Stimulated activated naive CD8-positive, alpha-beta T cell treated with anti-CD3 and anti-CD28 coated beads, Interleukin-15, amount 100 ng/mL, for 72 hours (primary cell): ENCODE results near the gene ABHD17C.
A peak's percentile ranks its signal among the peaks of the same experiment; 100 is the strongest.
"Not testable (repeated sequence)": the region's sequence is repeated elsewhere in the genome, so short reads cannot be mapped to it uniquely, and the experiment has no call there.

ENCODE experiments used
- ATAC-seq: fragments of 150-1000 bp; cut with Tn5 transposase; 2 replicates; pipeline ENCODE4 v1.10.0; 2021; ENCODE audit warnings: mild to moderate bottlenecking, moderate library complexity
- DNase-seq, 2 donors: peaks; one replicate each; pipeline ENCODE4 v3.0.0; 2021 to 2022
- H3K27ac Mint-ChIP-seq, 2 donors: one replicate each; pipeline ENCODE4 v1.8.0; 2022; ENCODE audit warnings: mild to moderate bottlenecking in 2 of 2, mixed read lengths in 2 of 2, moderate library complexity in 2 of 2
- H3K27me3 Mint-ChIP-seq: one replicate; pipeline ENCODE4 v1.8.0; 2022; ENCODE audit warnings: mixed read lengths
- H3K4me1 Mint-ChIP-seq: one replicate; pipeline ENCODE4 v1.8.0; 2022; ENCODE audit warnings: mild to moderate bottlenecking, mixed read lengths
- H3K4me3 Mint-ChIP-seq, 2 donors: one replicate each; pipeline ENCODE4 v1.8.0; 2022; ENCODE audit warnings: mild to moderate bottlenecking in 2 of 2, mixed read lengths in 2 of 2, moderate library complexity in 1 of 2
- H3K9me3 Mint-ChIP-seq, 2 donors: one replicate each; pipeline ENCODE4 v1.8.0; 2022; ENCODE audit warnings: mixed read lengths in 2 of 2

Gene ABHD17C

DNA sequence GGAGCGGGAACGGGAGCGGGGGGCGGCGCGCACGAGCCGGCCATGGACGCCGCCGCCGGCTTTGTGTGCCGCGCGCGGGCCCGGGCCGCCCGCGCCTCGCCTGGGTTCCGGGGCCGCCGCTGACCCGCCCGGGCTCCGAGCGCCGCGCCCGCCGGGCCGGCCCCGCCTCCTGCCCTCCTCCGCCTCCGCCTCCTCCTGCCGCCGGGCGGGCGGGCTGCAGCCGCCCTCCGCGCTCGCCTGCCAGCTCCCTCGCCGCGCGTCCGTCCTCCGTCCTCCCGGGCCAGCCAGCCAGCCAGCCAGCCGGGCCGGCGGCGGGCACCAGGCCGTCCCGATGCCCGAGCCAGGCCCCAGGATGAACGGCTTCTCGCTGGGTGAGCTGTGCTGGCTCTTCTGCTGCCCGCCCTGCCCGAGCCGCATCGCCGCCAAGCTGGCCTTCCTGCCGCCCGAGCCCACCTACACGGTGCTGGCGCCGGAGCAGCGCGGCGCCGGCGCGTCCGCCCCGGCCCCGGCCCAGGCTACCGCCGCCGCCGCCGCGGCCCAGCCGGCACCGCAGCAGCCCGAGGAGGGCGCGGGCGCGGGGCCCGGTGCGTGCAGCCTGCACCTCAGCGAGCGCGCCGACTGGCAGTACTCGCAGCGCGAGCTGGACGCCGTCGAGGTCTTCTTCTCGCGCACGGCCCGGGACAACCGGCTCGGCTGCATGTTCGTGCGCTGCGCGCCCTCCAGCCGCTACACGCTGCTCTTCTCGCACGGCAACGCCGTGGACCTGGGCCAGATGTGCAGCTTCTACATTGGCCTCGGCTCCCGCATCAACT is at the start of gene ABHD17C:
Gene ABHD17C, plus strand, starts transcription at position 212 of the 812 bp plus-strand sequence. Its CDS starts 120 bp downstream, at position 332.
- ATAC-seq (peak; percentile 70), DNase-seq (peak; percentile 52 to 59)
- Mint-ChIP-seq H3K27ac (peak within 1 kb of the TSS; percentile 85 to 93), H3K4me1 (peaks cover 23% of the 10 kb centered on the region), H3K4me3 (peak within 1 kb of the TSS; percentile 92 to 95), H3K27me3 (peaks cover 13% of the 10 kb centered on the region), H3K9me3 (no peaks in the 10 kb centered on the region)

GRCh38 chr15:80645494-80646065 is 49.5 kb upstream of the ABHD17C start:
- Mint-ChIP-seq H3K27ac (no peak overlapping the region), H3K27me3 (peaks cover 17% of the 10 kb centered on the region), H3K4me3 (no peak overlapping the region), H3K4me1 (no peaks in the 10 kb centered on the region), H3K9me3 (peaks cover 7% of the 10 kb centered on the region in 2 donors)
- ATAC-seq, result no peak
- no peak for DNase-seq

DNA sequence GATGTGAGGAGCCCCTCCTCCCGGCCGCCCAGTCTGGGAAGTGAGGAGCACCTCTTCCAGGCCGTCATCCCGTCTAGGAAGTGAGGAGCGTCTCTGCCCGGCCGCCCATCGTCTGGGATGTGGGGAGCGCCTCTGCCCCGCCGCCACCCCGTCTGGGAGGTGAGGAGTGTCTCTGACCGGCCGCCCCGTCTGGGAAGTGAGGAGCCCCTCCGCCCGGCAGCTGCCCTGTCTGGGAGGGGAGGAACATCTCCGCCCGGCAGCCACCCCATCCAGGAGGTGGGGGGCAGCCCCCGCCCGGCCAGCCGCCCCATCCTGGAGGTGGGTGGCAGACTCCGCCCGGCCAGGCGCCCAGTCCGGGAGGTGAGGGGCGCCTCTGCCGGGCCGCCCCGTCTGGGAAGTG is 47.7 kb upstream of the ABHD17C start:
- not testable (repeated sequence) for H3K27ac Mint-ChIP-seq, DNase-seq, H3K4me1 Mint-ChIP-seq, H3K4me3 Mint-ChIP-seq, ATAC-seq
- Mint-ChIP-seq H3K27me3 (peaks cover 17% of the 10 kb centered on the region), H3K9me3 (peaks cover 7 to 13% of the 10 kb centered on the region in 2 donors)

GRCh38 chr15:80654299-80654698 is 40.8 kb upstream of the ABHD17C start:
- no peak for DNase-seq
- ATAC-seq, result no peak
- peaks cover 10 to 20% of the 10 kb centered on the region in 2 donors for H3K9me3 Mint-ChIP-seq

GRCh38 chr15:80659375-80659774 is 35.7 kb upstream of the ABHD17C start:
- no peaks in the 10 kb centered on the region for H3K4me1 Mint-ChIP-seq
- DNase-seq, result no peak
- H3K9me3 Mint-ChIP-seq, result peaks cover 4 to 11% of the 10 kb centered on the region in 2 donors
- peaks cover 36% of the 10 kb centered on the region for H3K27me3 Mint-ChIP-seq
- no peak overlapping the region for H3K27ac Mint-ChIP-seq
- ATAC-seq, result no peak
- no peak overlapping the region for H3K4me3 Mint-ChIP-seq

More at GRCh38 chr15:80654299-80654698, 40.8 kb upstream of the ABHD17C start:
- Mint-ChIP-seq H3K27me3 (peaks cover 10% of the 10 kb centered on the region), H3K4me1 (no peaks in the 10 kb centered on the region), H3K27ac (no peak overlapping the region), H3K4me3 (no peak overlapping the region)

DNA sequence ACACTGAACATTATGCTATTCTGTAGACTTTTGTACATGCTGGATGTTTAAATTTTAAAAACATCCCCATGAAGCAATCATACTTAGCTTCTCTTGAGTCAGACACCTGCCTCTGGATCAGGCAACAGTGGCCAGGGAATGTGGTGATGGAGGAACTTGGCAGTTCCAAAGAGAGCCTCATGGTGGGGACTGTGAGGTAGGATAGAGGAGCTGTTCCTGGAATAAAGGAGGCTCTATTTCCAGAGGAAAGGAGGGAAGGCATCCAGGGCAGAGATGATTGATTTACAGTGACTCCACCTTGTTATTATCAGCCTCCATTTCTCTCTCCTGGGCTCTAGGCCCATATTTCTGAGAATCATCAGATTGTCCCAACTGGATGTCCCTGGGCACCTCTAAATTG is 35.0 kb upstream of the ABHD17C start:
- ATAC-seq (no peak), DNase-seq (no peak)
- H3K4me3 Mint-ChIP-seq, result no peak overlapping the region

DNA sequence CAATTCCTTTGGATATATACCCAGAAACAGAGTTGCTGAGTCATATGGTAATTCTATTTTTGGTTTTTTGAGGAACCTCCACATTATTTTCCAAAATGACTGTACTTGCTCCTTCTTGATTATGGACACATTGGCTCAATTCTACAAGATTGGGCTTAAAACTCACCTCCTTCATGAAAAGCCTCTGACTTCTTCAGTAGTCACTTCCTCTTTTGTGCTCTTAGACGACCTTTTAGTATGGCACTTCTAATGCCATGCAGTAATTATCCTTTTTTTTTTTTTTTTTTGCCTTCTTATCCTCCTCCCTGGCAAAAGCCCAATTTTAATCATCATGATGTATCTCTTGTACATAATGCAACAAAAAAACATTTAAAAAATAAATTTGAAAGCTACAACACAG is 33.0 kb upstream of the ABHD17C start:
- DNase-seq (no peak), ATAC-seq (no peak)
- H3K27ac Mint-ChIP-seq, result no peak overlapping the region
- H3K9me3 Mint-ChIP-seq, result peaks cover under 1 to 2% of the 10 kb centered on the region in 2 donors
- no peak overlapping the region for H3K4me3 Mint-ChIP-seq
- no peaks in the 10 kb centered on the region for H3K4me1 Mint-ChIP-seq
- peaks cover 43% of the 10 kb centered on the region for H3K27me3 Mint-ChIP-seq

More for the DNA sequence above, 35.0 kb upstream of the ABHD17C start:
- peaks cover 4 to 11% of the 10 kb centered on the region in 2 donors for H3K9me3 Mint-ChIP-seq
- no peak overlapping the region for H3K27ac Mint-ChIP-seq
- H3K27me3 Mint-ChIP-seq, result peaks cover 32% of the 10 kb centered on the region
- no peaks in the 10 kb centered on the region for H3K4me1 Mint-ChIP-seq

DNA sequence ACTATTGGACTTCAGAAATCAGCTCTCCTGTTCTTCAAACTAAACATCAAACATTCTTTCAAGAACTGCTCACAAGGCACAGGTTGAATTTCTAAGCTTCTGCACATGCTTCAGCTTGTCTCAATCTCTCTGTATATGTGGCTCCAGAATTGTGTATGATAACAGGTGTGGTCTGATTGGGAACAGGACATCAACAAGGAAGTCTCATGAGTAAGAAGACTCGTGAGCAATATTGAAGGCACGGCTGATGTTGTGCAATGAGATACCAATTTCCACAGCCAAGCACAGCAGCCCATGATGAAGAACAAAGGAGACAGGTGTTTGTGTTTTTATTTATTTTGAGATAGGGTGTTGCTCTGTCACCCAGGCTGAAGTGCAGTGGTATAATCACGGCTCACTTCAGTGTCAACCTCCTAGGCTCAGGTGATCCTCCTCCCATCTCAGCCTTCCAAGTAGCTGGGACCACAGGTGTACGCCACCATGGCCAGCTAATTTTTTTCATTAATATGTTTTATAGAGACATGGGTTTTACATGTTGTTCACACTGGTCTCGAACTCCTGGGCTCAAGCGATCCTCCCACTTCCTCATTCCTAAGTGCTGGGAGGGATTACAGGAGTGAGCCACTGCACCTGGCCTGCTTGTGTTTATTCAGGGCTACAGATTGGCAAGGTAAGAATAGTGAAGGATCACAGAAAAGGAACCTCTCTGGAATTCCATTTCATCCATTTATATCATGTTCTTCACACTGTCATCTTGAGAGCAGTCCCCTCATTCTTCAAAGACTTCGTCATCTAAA is 32.2 kb upstream of the ABHD17C start:
- H3K27me3 Mint-ChIP-seq, result peaks cover 43% of the 10 kb centered on the region
- no peak overlapping the region for H3K27ac Mint-ChIP-seq
- no peaks in the 10 kb centered on the region for H3K9me3 Mint-ChIP-seq
- ATAC-seq (no peak), DNase-seq (no peak)
- H3K4me3 Mint-ChIP-seq, result no peak overlapping the region
- no peaks in the 10 kb centered on the region for H3K4me1 Mint-ChIP-seq

GRCh38 chr15:80665151-80665550 is 30.0 kb upstream of the ABHD17C start:
- H3K4me1 Mint-ChIP-seq, result no peaks in the 10 kb centered on the region
- peaks cover 38% of the 10 kb centered on the region for H3K27me3 Mint-ChIP-seq
- no peak overlapping the region for H3K4me3 Mint-ChIP-seq
- H3K9me3 Mint-ChIP-seq, result no peaks in the 10 kb centered on the region
- no peak for ATAC-seq
- no peak for DNase-seq
- H3K27ac Mint-ChIP-seq, result no peak overlapping the region

DNA sequence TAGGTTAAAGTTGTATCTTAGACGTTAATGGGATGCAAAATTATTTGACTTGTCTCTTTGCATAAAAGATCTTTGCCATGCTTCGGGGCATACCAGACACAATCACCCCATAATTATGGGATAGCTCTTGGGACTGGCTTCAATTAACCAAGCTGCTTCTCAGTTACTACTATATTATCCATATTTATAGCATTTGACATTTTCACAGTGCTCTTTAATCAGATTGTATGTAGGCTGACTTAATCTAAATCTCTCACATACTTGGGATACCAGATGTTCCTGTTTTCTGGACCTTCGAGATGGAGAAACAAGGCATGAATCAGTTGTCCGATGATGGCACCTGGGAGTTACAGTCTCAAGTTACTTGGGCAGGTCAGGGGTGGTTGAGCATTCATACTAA is 27.2 kb upstream of the ABHD17C start:
- no peaks in the 10 kb centered on the region for H3K4me1 Mint-ChIP-seq
- ATAC-seq, result no peak
- H3K4me3 Mint-ChIP-seq, result no peak overlapping the region
- DNase-seq, result no peak
- no peaks in the 10 kb centered on the region for H3K9me3 Mint-ChIP-seq
- peaks cover 27% of the 10 kb centered on the region for H3K27me3 Mint-ChIP-seq
- H3K27ac Mint-ChIP-seq, result no peak overlapping the region

DNA sequence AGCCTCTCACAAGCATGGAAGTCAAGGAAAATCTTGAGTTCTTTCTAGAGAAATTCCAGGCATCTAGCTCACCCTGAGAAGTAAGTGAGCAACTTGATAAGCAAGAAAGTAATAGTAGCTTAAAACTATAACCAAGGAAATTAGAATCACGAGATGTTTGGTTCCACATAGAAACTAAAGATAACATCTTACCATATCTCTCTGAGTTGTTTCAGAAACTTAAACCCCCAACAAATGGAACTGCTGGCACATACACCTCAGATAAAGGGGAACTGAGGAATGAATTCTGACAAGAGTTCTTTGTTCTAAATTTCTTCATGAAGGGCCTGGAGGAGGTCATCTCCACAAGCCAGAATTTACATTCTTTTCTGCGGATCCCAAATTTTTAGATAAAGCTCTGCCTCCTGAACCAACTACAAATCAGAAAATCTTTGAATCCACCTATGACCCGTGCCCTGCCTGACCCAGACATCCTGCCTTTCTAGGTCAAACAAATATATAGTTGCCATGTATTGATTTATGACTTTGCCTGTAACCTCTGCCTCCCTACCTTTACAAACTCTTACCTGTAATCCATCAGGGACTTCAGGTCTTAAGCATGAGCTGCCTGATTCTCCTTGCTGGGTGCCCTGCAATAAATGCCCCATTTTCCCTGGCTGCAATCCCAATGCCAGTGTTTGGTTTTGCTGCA is 26.4 kb upstream of the ABHD17C start:
- Mint-ChIP-seq H3K4me1 (no peaks in the 10 kb centered on the region), H3K9me3 (no peaks in the 10 kb centered on the region), H3K4me3 (no peak overlapping the region), H3K27ac (peak overlapping the region in 1 of 2 donors; percentile 28), H3K27me3 (peaks cover 27% of the 10 kb centered on the region)
- ATAC-seq (no peak), DNase-seq (no peak)

GRCh38 chr15:80669663-80670273 is 25.3 kb upstream of the ABHD17C start:
- no peak overlapping the region for H3K27ac Mint-ChIP-seq
- no peaks in the 10 kb centered on the region for H3K4me1 Mint-ChIP-seq
- no peak overlapping the region for H3K4me3 Mint-ChIP-seq
- DNase-seq (no peak), ATAC-seq (no peak)
- H3K27me3 Mint-ChIP-seq, result peaks cover 27% of the 10 kb centered on the region
- no peaks in the 10 kb centered on the region for H3K9me3 Mint-ChIP-seq

- Mint-ChIP-seq H3K9me3 (no peaks in the 10 kb centered on the region), H3K27me3 (peaks cover 27% of the 10 kb centered on the region), H3K27ac (peak overlapping the region; percentile 13 to 79), H3K4me1 (no peaks in the 10 kb centered on the region), H3K4me3 (no peak overlapping the region)
- no peak for DNase-seq
- peak; percentile 50 for ATAC-seq
These were observed 21.4 kb upstream of the ABHD17C start for GRCh38 chr15:80673561-80674244.

- H3K4me1 Mint-ChIP-seq, result no peaks in the 10 kb centered on the region
- peak; percentile 58 for ATAC-seq
- DNase-seq, result no peak
- H3K27me3 Mint-ChIP-seq, result peaks cover 27% of the 10 kb centered on the region
- H3K9me3 Mint-ChIP-seq, result no peaks in the 10 kb centered on the region
- H3K27ac Mint-ChIP-seq, result peak overlapping the region in 1 of 2 donors; percentile 13
- no peak overlapping the region for H3K4me3 Mint-ChIP-seq
These were observed 20.9 kb upstream of the ABHD17C start for GRCh38 chr15:80674245-80674614.
